LNCaP clone FGC (cell line): ENCODE data around the gene DLL1.

Experiments used
- DNase-seq: peaks from one replicate; pipeline ENCODE4 v3.0.0-alpha.2; 2011; ENCODE audit warnings: low read depth
- H3K4me3 ChIP-seq: 2 replicates; pipeline ENCODE4 v1.5.1; 2011; ENCODE audit warnings: mild to moderate bottlenecking, low read depth, low read length, control low read depth
- CTCF ChIP-seq: IDR thresholded peaks from 2 replicates; pipeline ENCODE4 v1.5.1; 2012; ENCODE audit warnings: mild to moderate bottlenecking; ENCODE audit not compliant: control insufficient read depth, insufficient read depth; ENCODE audit errors: extremely low read depth

The DLL1 gene

DNA sequence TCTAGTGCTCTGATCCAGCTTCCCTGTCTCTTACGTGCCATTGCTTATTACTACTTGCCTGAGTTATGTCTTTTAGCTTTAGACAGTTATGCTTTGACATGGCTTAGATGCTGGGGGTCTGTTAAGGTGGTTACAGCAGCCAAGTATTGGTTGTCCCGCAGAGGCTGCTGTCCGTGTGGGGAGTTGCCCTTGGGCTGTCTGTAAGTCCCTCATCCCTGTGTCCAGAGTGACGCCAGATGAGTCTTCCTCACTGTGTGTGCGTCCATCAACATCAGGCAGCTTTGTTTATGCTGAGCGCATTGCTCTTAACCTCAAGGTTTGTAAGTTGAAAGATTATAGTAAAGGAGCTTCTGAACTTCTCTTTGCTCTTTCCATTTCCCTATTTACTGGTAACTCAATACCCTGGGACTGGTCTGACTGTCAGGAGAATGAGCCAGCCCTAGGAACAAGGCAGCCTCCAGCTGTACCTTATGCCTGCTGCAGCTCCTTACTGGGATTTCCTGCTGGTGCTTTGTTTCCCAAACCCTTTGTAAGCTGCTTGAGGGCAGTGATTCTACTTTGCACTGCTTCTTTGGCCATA is 22.9 kb upstream of the DLL1 start:
- TF ChIP-seq CTCF: no peak
- H3K4me3 ChIP-seq: no peak overlapping the region
- no peak for DNase-seq

DNA sequence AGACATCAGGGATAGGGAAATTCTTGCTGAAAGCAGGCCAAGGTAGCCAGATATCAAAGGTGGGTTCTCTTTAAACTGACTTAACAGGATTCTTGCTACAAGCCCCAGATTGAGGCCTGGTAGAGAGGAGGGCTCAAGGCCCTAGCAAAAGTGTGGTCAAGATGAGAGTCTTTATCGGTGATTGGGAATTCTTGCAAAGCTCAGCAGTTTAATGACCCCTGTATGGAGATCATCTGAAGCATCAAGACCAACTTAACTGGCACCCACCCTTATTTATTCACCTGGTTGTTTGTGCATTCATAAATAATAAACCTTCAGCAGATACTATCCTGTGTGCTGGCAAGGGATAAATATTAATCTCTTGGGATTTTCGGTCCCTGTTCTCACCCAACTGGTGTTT is 22.0 kb upstream of the DLL1 start:
- no peak for TF ChIP-seq CTCF
- H3K4me3 ChIP-seq: no peak overlapping the region
- DNase-seq: no peak

- no peak overlapping the region for H3K4me3 ChIP-seq
- no peak for TF ChIP-seq CTCF
Observed at GRCh38 chr6:170311696-170312095, 20.8 kb upstream of the DLL1 start.

DNA sequence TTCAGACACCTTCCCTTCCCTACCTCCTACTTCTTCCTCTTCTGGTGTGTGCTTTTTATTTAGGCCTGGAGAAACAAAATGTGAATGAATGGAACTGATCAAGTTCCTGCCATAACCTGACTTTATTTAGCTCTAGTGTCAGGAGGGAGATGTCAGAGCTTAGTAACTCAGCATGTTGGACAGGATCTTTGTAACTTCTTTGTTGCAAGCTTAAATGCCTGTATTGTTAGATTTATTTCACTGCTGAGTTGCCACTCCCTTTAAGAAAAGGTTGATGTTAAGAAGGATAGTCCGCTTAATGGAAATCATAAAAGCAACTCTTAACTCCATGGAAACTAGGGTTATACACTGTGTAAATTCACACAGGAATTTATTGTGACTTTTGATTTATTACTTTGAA is 17.9 kb upstream of the DLL1 start:
- no peak for TF ChIP-seq CTCF

More at GRCh38 chr6:170311696-170312095, 20.8 kb upstream of the DLL1 start:
- DNase-seq: no peak

DNA sequence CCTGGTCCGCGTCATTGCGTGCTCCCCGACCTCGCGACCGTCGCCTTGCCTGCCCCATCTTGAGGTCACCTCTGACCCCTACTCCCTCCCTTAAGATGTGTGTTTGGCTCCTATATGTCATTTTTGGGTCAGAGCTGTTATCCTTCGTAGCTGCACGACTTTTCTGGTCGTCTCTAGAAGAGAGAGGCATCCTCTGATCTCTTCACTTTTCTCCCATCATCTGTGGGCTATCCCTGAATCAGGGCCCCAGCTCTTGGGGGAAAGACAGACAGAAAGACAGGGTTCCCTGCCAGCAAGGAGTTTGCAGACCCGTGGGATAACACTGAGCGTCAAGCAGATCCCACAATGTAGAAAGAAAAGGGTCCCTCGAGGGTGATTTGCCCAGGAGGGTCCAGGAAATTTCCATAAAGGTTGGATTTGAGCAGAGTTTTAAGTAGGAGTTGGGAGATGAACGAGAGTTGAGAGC is 16.2 kb upstream of the DLL1 start:
- peak overlapping the region; percentile 71 for H3K4me3 ChIP-seq
- TF ChIP-seq CTCF: no peak
- DNase-seq: no peak

More for the DNA sequence above, 17.9 kb upstream of the DLL1 start:
- no peak overlapping the region for H3K4me3 ChIP-seq
- no peak for DNase-seq

DNA sequence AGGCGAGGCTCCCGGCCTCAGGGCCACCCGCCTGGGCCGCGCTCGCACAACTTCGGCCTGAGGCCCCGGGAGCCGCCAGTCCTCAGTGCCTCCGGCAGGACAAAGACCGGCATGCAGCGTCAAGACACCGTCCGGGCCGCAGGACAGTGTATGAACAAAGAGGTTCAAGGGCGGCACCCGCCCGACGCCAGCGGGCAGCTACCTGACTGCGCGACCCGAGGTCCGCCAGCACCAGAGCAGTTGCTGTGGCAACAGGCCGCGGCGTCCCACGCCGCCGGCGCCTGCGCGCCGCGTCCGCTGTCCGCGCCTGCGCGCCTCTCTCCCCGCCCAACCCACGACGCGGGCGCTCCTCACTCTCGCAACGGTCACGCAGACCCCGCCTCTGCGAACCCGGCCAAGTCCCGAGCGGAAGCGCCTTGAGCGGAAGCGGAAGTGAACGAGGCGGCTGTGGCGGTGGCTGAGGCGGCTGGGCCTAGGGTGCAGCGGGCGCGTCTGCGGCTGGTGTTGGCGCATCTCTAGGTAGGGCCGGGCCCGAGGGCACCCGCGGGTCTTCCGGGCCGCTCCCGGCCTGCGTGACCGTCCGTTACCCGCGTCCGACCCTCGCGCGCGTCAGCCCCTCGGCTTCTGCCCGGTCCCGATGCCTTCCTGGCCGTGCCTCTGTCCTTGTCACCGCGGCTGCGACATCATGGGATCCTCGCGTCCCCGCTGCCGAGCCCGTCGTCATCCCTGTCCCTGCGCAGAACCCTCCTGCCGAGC is 15.6 kb upstream of the DLL1 start, which contains the start of gene FAM120B:
Gene FAM120B, plus strand, starts transcription at position 435 of the 756 bp plus-strand sequence. CDS start 10,633 bp downstream, outside the sequence.
- DNase-seq: peak; percentile 83
- TF ChIP-seq CTCF: no peak
- peak within 1 kb of the TSS; percentile 71 for H3K4me3 ChIP-seq
